Sigmoid colon (tissue), 7 donors: ENCODE measurements around the gene GRB10. TPM values are rescaled to one million over a fixed set of nuclear protein-coding genes. Genes with fewer than 3 reads are reported as not detected.

Experiments used
- DNase-seq: peaks from one replicate; pipeline ENCODE4 v3.0.0-alpha.2; 2019
- H3K27ac ChIP-seq, 4 donors: fragments of 200-600 bp; sonication (generic); one replicate each; pipeline ENCODE4 v1.5.1; 2016 to 2019; ENCODE audit warnings: mild to moderate bottlenecking in 1 of 4
- H3K27me3 ChIP-seq, 3 donors: fragments of 200-600 bp; sonication (generic); one replicate each; pipeline ENCODE4 v1.5.1; 2019; ENCODE audit warnings: mild to moderate bottlenecking in 1 of 3
- H3K36me3 ChIP-seq, 4 donors: fragments of 200-600 bp; sonication (generic); one replicate each; pipeline ENCODE4 v1.5.1; 2016 to 2019
- H3K4me1 ChIP-seq, 4 donors: fragments of 200-600 bp; sonication (generic); one replicate each; pipeline ENCODE4 v1.5.1; 2017 to 2019
- H3K4me3 ChIP-seq, 4 donors: fragments of 200-600 bp; sonication (generic); one replicate each; pipeline ENCODE4 v1.5.1; 2017 to 2019; ENCODE audit warnings: mild to moderate bottlenecking in 2 of 4, moderate library complexity in 1 of 4
- H3K9me3 ChIP-seq, 4 donors: fragments of 200-600 bp in 3 of 4; sonication (generic) in 3 of 4; one replicate each; pipeline versions ENCODE4 v1.5.1 to v1.6.1; 2013 to 2019
- EP300 ChIP-seq, 4 donors: sonication (generic); formaldehyde crosslinking; IDR thresholded peaks; one replicate each; pipeline ENCODE4 v1.6.1; 2017; ENCODE audit warnings: antibody characterized with exemption in 4 of 4
- POLR2A ChIP-seq, 2 donors: fragments of 450-650 bp; IDR thresholded peaks; one replicate each; pipeline ENCODE4 v1.6.1; 2016; ENCODE audit warnings: antibody characterized with exemption in 2 of 2, mild to moderate bottlenecking in 2 of 2, moderate library complexity in 2 of 2
- POLR2AphosphoS5 ChIP-seq, 4 donors: sonication (generic); formaldehyde crosslinking; IDR thresholded peaks; one replicate each; pipeline ENCODE4 v1.6.1; 2017; ENCODE audit warnings: antibody characterized with exemption in 4 of 4
- WGBS, 2 donors: extraction: QIAGEN DNeasy Blood & Tissue Kit; methylation state at CpG; one replicate each; pipeline ENCODE4 v1.1.7; 2013; 5-methylcytosine and 5-hydroxymethylcytosine counted together
- intact Hi-C: fragments of 100-400 bp; cut with DNase I; formaldehyde crosslinking; loops from one replicate; pipeline ENCODE4 v1.15.1; 2023
- polyA plus RNA-seq, 3 donors: library from polyadenylated mRNA; stranded (reverse); fragments of 200-250 nt; gene quantifications; one replicate each; pipeline ENCODE4 v1.2.3, GENCODE V29; 2013
- total RNA-seq, 4 donors: library from RNA; depleted of rRNA; stranded (reverse); fragments of >200 nt; gene quantifications; one replicate each; pipeline ENCODE4 v1.1.0, GENCODE V29; 2016
- TF ChIP-seq, protein P1 (sequence below), 4 experiments: fragments of 450-650 bp in 3 of 4; fragments of 200-600 bp in 1 of 4; IDR thresholded peaks; one replicate each; pipeline ENCODE4 v1.5.1; 2016 to 2019; ENCODE audit warnings: antibody characterized with exemption in 4 of 4, mild to moderate bottlenecking in 3 of 4, moderate library complexity in 2 of 4
- donor health status: healthy with polysubstance abuse.
- donor health status: Bipolar disorder and iron deficiency.
- donor health status: healthy.

The GRB10 gene
- total and polyA plus RNA-seq, 7 donors: 2.1 to 83.6 (median 49.2) TPM

DNA sequence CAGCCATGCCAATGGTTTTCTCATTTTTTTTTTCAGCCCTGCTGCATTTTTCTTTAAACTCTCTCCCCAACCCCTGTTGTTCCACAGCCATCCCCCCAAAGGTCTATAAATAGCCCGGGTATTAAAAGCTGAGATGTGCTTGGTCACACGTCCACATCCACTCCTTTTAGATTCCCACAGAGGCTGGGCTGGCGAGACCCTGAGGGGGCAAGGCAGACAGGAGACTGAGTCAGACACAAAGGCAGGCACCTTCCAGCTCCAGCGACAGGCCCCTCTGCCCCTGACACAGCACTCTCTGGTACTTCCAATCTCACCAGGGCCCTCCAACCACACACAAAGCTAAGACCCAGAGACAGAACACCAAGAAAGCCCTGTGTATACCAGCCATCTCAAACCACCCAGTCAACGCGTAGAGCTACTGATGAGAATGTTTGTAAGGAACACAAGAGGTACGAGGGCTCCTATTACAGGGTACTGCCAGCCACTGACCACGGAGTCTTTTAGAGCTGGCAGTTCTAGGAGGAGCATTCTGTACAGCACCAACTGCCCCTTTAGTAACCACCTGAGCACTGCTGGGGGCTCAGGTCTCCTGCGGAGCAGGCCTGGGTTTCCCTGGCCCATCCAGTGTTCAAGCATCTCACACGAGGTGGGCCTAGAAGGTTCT, 153.3 kb downstream of the GRB10 start:
- intact Hi-C loops: no loop called here
- H3K27ac ChIP-seq: no peak overlapping the region
- no peaks in the 10 kb centered on the region for H3K27me3 ChIP-seq
- H3K4me1 ChIP-seq: peaks cover 0 to 42% (median 35%) of the 10 kb centered on the region in 4 donors
- TF ChIP-seq POLR2A (IDR thresholded peaks at IDR 0.05) (no peak), POLR2AphosphoS5 (IDR thresholded peaks at IDR 0.05) (no peak), EP300 (IDR thresholded peaks at IDR 0.05) (no peak)
- TF ChIP-seq, protein P1, sequence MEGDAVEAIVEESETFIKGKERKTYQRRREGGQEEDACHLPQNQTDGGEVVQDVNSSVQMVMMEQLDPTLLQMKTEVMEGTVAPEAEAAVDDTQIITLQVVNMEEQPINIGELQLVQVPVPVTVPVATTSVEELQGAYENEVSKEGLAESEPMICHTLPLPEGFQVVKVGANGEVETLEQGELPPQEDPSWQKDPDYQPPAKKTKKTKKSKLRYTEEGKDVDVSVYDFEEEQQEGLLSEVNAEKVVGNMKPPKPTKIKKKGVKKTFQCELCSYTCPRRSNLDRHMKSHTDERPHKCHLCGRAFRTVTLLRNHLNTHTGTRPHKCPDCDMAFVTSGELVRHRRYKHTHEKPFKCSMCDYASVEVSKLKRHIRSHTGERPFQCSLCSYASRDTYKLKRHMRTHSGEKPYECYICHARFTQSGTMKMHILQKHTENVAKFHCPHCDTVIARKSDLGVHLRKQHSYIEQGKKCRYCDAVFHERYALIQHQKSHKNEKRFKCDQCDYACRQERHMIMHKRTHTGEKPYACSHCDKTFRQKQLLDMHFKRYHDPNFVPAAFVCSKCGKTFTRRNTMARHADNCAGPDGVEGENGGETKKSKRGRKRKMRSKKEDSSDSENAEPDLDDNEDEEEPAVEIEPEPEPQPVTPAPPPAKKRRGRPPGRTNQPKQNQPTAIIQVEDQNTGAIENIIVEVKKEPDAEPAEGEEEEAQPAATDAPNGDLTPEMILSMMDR (IDR thresholded peaks at IDR 0.05): no peak
- H3K36me3 ChIP-seq: peaks cover 0 to 21% (median 4%) of the 10 kb centered on the region in 4 donors
- 84% methylated on average over 10 of the region's 10 CpGs for WGBS, 2 donors
- no peak for DNase-seq
- H3K4me3 ChIP-seq: no peak overlapping the region
- H3K9me3 ChIP-seq: no peaks in the 10 kb centered on the region

DNA sequence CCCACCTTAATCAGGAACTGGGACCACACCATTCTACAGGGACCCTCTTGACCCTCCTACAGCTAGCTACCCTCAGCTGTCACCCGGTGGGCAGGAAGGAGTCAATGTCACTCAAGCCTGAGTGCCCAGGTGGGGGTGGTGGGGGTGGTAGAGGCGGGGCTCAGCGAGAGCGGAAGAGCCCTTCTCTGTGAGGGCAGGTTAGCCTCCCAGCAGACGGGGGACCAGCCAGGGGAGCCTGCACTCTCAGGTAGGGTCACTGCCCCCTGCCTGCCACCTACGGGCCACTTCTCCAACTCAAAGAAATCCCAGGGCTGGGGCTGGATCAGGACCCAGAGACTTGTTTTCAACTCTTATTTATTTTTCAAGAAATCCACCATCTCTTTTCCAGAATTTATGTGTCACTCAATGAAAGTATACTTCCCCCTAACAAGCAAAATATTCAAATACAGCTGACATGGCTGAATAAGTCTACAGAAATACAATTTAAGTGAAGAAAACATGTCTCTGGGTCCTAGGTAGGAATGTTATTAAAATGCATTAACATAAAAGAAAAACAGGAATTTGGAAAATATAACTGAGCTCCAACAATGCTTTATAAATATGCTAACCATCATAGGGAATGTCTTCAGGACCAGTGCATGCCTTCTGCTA, 154.1 kb downstream of the GRB10 start:
- DNase-seq: no peak
- Histone ChIP-seq H3K4me3 (no peak overlapping the region), H3K27ac (no peak overlapping the region), H3K27me3 (no peaks in the 10 kb centered on the region), H3K9me3 (no peaks in the 10 kb centered on the region), H3K4me1 (peaks cover 0 to 42% (median 35%) of the 10 kb centered on the region in 4 donors), H3K36me3 (peaks cover 0 to 21% (median 4%) of the 10 kb centered on the region in 4 donors)
- TF ChIP-seq EP300 (IDR thresholded peaks at IDR 0.05) (no peak), POLR2A (IDR thresholded peaks at IDR 0.05) (no peak), POLR2AphosphoS5 (IDR thresholded peaks at IDR 0.05) (no peak)
- TF ChIP-seq, protein P1 (IDR thresholded peaks at IDR 0.05): no peak
- WGBS, 2 donors: 82 to 92% methylated on average over 6 of the region's 6 CpGs
- intact Hi-C loops: no loop called here

DNA sequence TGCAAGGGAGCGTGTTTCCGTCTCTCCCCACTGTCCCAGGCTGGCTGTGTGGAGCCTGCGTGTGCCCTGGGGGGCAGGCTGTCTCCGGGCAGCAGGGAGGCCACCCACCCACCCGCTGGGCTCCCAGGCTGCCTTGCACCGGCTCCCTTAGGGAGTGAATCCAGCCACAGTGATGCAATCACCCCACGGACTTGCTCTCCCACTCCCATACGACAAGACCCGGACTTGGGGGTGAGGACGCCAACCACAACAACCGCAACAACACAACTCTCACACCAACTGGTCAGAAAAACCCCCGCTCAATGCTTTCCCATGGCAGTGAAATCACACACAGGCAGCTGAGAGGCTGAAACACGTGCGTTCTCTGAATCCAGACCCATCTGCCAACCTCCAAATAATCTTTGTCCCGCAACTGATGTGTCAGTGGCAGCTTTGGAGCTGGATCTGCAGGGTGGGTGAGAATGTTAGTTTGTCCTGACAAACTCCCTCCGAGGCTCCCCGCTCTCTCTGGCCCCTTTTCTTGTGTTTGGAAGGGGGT, 154.8 kb downstream of the GRB10 start:
- no peak for TF ChIP-seq POLR2AphosphoS5 (IDR thresholded peaks at IDR 0.05)
- TF ChIP-seq POLR2A (IDR thresholded peaks at IDR 0.05): no peak
- TF ChIP-seq EP300 (IDR thresholded peaks at IDR 0.05): no peak
- TF ChIP-seq, protein P1 (IDR thresholded peaks at IDR 0.05): no peak
- Histone ChIP-seq H3K9me3 (no peaks in the 10 kb centered on the region), H3K4me3 (no peak overlapping the region), H3K27me3 (no peaks in the 10 kb centered on the region), H3K27ac (no peak overlapping the region), H3K4me1 (peaks cover 0 to 46% (median 40%) of the 10 kb centered on the region in 4 donors), H3K36me3 (peaks cover 0 to 21% (median 4%) of the 10 kb centered on the region in 4 donors)
- WGBS, 2 donors: 90 to 94% methylated on average over 17 of the region's 17 CpGs
- intact Hi-C loops: no loop called here
- DNase-seq: no peak

DNA sequence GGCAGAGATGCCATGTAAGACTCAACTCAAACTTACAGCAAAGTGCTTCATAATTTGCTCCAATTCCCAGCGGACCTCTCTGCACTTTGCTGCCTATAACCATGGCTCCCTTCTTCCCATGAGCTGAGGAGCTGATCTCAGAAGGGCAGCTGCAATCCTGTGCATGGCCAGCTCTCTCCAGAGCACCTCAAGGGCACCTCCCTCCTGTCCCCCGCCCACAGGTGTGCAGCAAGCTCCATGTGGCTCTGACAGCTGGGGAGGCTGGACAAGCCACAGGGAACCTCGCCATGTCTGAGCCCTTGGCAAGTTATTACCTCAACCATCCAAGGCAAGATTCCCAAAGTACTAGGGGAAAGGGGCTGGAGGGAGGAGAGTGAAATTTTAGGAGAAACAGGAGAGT, 156.4 kb downstream of the GRB10 start:
- H3K4me1 ChIP-seq: peaks cover 0 to 44% (median 37%) of the 10 kb centered on the region in 4 donors
- H3K9me3 ChIP-seq: no peaks in the 10 kb centered on the region
- H3K27me3 ChIP-seq: no peaks in the 10 kb centered on the region
- H3K4me3 ChIP-seq: no peak overlapping the region
- H3K36me3 ChIP-seq: peaks cover 0 to 21% (median 4%) of the 10 kb centered on the region in 4 donors
- DNase-seq: no peak
- no peak overlapping the region for H3K27ac ChIP-seq
- TF ChIP-seq POLR2A (IDR thresholded peaks at IDR 0.05) (no peak), EP300 (IDR thresholded peaks at IDR 0.05) (no peak), POLR2AphosphoS5 (IDR thresholded peaks at IDR 0.05) (no peak)
- TF ChIP-seq, protein P1 (IDR thresholded peaks at IDR 0.05): no peak
- intact Hi-C loops: no loop called here
- WGBS, 2 donors: 88 to 93% methylated on average over 3 of the region's 3 CpGs
